Endothelial cell of umbilical vein (primary cell): ENCODE results near the gene LONRF2. TPM values are rescaled to one million over a fixed set of nuclear protein-coding genes. Genes with fewer than 3 reads are reported as not detected.

ENCODE experiments used
- BruUV-seq: library from RNA; stranded (reverse); fragments of 400-500 nt; replicated peaks from 2 replicates; lab custom pipeline; 2021; lab: Mats Ljungman, UMichigan
- CTCF ChIA-PET: fragments of 300-600, 350-600 bp; sonication (Branson Sonifier 250); formaldehyde crosslinking; loops from one replicate; lab custom pipeline; 2021; ENCODE audit warnings: antibody characterized with exemption, inconsistent platforms; lab: Charles Lee
- POLR2A ChIA-PET: fragments of 300-600, 350-600 bp; sonication (Branson Sonifier 250); formaldehyde crosslinking; loops from one replicate; lab custom pipeline; 2021; ENCODE audit warnings: antibody characterized with exemption, inconsistent platforms; lab: Charles Lee
- DNase-seq: peaks from one replicate; pipeline ENCODE4 v3.0.0-alpha.2; 2011; ENCODE audit warnings: low read depth, low spot score
- FAIRE-seq: peaks from 2 replicates; lab custom pipeline; 2011; peaks lifted over from hg19 to GRCh38; lab: Jason Lieb, UNC
- H2AFZ ChIP-seq: 2 replicates; pipeline ENCODE4 v1.6.0; 2012; ENCODE audit warnings: low read depth, low read length, control low read depth, inconsistent platforms
- H3K27ac ChIP-seq: 2 replicates; pipeline ENCODE4 v1.5.1; 2011; ENCODE audit warnings: low read depth, mild to moderate bottlenecking, control low read depth, low read length, moderate library complexity; ENCODE audit not compliant: insufficient read depth
- H3K27me3 ChIP-seq, 2 experiments: 2 replicates each; pipeline versions ENCODE4 v1.6.0 to v1.6.1; 2011; ENCODE audit warnings: low read length in 2 of 2, mixed read lengths in 1 of 2; ENCODE audit not compliant: control insufficient read depth in 2 of 2, insufficient read depth in 2 of 2
- H3K36me3 ChIP-seq, 2 experiments: 2 replicates in 1 of 2; 3 replicates in 1 of 2; pipeline ENCODE4 v1.5.1; 2011; ENCODE audit warnings: low read length in 2 of 2, mild to moderate bottlenecking in 1 of 2, moderate library complexity in 1 of 2; ENCODE audit not compliant: control insufficient read depth in 2 of 2, insufficient read depth in 2 of 2; ENCODE audit errors: extremely low read depth in 1 of 2
- H3K4me1 ChIP-seq: 3 replicates; pipeline ENCODE4 v1.5.1; 2011; ENCODE audit warnings: mild to moderate bottlenecking, low read length; ENCODE audit not compliant: control insufficient read depth, insufficient read depth; ENCODE audit errors: extremely low read depth
- H3K4me2 ChIP-seq: 2 replicates; pipeline ENCODE4 v1.6.1; 2011; ENCODE audit warnings: low read length, control low read depth, mixed read lengths; ENCODE audit not compliant: insufficient read depth
- H3K4me3 ChIP-seq, 3 experiments: fragments of 200-600 bp in 1 of 3; sonication (generic), shearing (Covaris generic) in 1 of 3; replicated peaks in 1 of 3; 2 replicates each; pipeline ENCODE4 v1.5.1; 2011 to 2016; ENCODE audit warnings: control low read depth in 3 of 3, low read length in 3 of 3, mild to moderate bottlenecking in 2 of 3, inconsistent platforms in 1 of 3, low read depth in 1 of 3, moderate library complexity in 1 of 3; ENCODE audit not compliant: insufficient read depth in 1 of 3
- H3K79me2 ChIP-seq: 2 replicates; pipeline ENCODE4 v1.6.0; 2012; ENCODE audit warnings: low read length, inconsistent platforms; ENCODE audit not compliant: control insufficient read depth, insufficient read depth
- H3K9ac ChIP-seq: replicated peaks from 2 replicates; pipeline ENCODE3; 2011; ENCODE audit warnings: low read length, control low read depth; ENCODE audit not compliant: insufficient read depth; ENCODE audit errors: extremely low read depth
- H3K9me1 ChIP-seq: replicated peaks from 3 replicates; pipeline ENCODE4 v1.6.0; 2011; ENCODE audit warnings: mild to moderate bottlenecking, low read length; ENCODE audit not compliant: control insufficient read depth, insufficient read depth; ENCODE audit errors: extremely low read depth
- H3K9me3 ChIP-seq: replicated peaks from 2 replicates; pipeline ENCODE4 v1.5.1; 2012; ENCODE audit warnings: low read length, inconsistent platforms; ENCODE audit not compliant: control insufficient read depth, insufficient read depth
- H4K20me1 ChIP-seq: replicated peaks from 2 replicates; pipeline ENCODE3; 2011; ENCODE audit warnings: mild to moderate bottlenecking, low read length; ENCODE audit not compliant: control insufficient read depth, insufficient read depth; ENCODE audit errors: extremely low read depth
- EZH2 ChIP-seq: IDR thresholded peaks from 2 replicates; pipeline ENCODE4 v1.6.1; 2012; ENCODE audit warnings: borderline replicate concordance, low read depth, mild to moderate bottlenecking, moderate library complexity, low read length, inconsistent platforms; ENCODE audit not compliant: severe bottlenecking
- GATA2 ChIP-seq: IDR thresholded peaks from 2 replicates; pipeline ENCODE4 v1.7.0; 2011; ENCODE audit warnings: low read depth, mild to moderate bottlenecking, moderate library complexity, mixed read lengths, low read length; ENCODE audit not compliant: insufficient read length, insufficient read depth
- JUN ChIP-seq: IDR thresholded peaks from 2 replicates; pipeline ENCODE4 v1.6.1; 2011; ENCODE audit warnings: borderline replicate concordance, low read depth; ENCODE audit not compliant: insufficient read length, insufficient read depth
- MAX ChIP-seq: IDR thresholded peaks from 2 replicates; pipeline ENCODE4 v1.6.1; 2011; ENCODE audit not compliant: insufficient read depth, insufficient read length
- POLR2AphosphoS5 ChIP-seq: IDR thresholded peaks from 2 replicates; pipeline ENCODE4 v1.6.1; 2012; ENCODE audit warnings: low read depth, mild to moderate bottlenecking, control low read depth, low read length, moderate library complexity; ENCODE audit not compliant: insufficient read depth
- dilution Hi-C: fragments of 300-500 bp; cut with MboI; formaldehyde crosslinking; loops from one replicate; pipeline ENCODE4 v1.15.0; 2019; ENCODE audit warnings: low sequenced_read_pairs; ENCODE audit not compliant: extremely low pct_ligation_motif_present
- intact Hi-C: fragments of 100-400 bp; cut with micrococcal nuclease; formaldehyde crosslinking; loops from one replicate; pipeline ENCODE4 v1.10.0; 2022
- polyA plus RNA-seq, 4 experiments: library from polyadenylated mRNA; depleted of rRNA in 3 of 4; stranded (reverse) in 3 of 4; unstranded in 1 of 4; fragments of >200 nt; gene quantifications; 2 replicates each; pipeline versions ENCODE4 v1.2.1 to v1.2.3, GENCODE V29; 2011 to 2012; ENCODE audit warnings: missing spikeins in 1 of 4
- total RNA-seq: library from RNA; stranded (reverse); gene quantifications from 2 replicates; pipeline ENCODE4 v1.2.3, GENCODE V29; 2021
- TF ChIP-seq, protein P1 (sequence below), 2 donors: IDR thresholded peaks; 1 replicate in 1 of 2; 2 replicates in 1 of 2; pipeline ENCODE4 v1.5.1; 2011; ENCODE audit warnings: low read length in 2 of 2, mild to moderate bottlenecking in 2 of 2, moderate library complexity in 2 of 2, control low read depth in 1 of 2, inconsistent platforms in 1 of 2, low read depth in 1 of 2; ENCODE audit not compliant: insufficient read depth in 1 of 2; ENCODE audit errors: extremely low read depth in 1 of 2

LONRF2 gene
- total and polyA plus RNA-seq, 2 donors (not counting 3 experiments of a cell fraction or from before 2014, with no cell fraction given) = 0.03 TPM; not detected in 1

DNA sequence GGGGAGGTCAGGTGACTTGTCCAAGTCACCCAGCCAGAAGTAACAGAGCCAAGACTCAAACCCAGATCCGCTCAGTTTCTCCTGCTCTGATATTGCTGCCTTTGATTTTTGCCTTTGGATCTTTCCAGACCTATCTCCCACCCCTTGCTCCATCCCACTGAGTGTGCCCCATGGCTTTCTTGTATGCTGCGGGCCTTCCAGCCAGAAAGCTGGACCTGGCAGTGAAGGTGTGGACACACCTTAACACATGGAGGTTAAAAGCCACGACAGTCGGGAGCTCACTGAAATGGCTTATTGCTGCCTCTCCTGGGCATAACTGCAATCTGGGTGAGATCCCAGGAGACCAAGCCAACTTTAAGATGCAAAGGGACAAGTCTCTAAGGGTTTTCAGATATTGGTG, 86.7 kb downstream of the LONRF2 start:
- DNase-seq (no peak), FAIRE-seq (no peak)
- no peaks in the 10 kb centered on the region for H3K4me1 ChIP-seq
- TF ChIP-seq POLR2AphosphoS5 = no peak
- no peak for TF ChIP-seq MAX
- no peak for TF ChIP-seq JUN
- TF ChIP-seq, protein P1, sequence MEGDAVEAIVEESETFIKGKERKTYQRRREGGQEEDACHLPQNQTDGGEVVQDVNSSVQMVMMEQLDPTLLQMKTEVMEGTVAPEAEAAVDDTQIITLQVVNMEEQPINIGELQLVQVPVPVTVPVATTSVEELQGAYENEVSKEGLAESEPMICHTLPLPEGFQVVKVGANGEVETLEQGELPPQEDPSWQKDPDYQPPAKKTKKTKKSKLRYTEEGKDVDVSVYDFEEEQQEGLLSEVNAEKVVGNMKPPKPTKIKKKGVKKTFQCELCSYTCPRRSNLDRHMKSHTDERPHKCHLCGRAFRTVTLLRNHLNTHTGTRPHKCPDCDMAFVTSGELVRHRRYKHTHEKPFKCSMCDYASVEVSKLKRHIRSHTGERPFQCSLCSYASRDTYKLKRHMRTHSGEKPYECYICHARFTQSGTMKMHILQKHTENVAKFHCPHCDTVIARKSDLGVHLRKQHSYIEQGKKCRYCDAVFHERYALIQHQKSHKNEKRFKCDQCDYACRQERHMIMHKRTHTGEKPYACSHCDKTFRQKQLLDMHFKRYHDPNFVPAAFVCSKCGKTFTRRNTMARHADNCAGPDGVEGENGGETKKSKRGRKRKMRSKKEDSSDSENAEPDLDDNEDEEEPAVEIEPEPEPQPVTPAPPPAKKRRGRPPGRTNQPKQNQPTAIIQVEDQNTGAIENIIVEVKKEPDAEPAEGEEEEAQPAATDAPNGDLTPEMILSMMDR (IDR thresholded peaks at IDR 0.05; ENCODE audit: extremely low read depth in 1 of 2, insufficient read depth in 1 of 2, low read depth in 1 of 2, low read length in 2 of 2) = no peak
- TF ChIP-seq EZH2 = no peak
- TF ChIP-seq GATA2 = no peak
- H3K9me3 ChIP-seq = no peaks in the 10 kb centered on the region
- no peak overlapping the region for H3K27ac ChIP-seq
- H3K4me2 ChIP-seq = no peak overlapping the region
- intact Hi-C loops (no loop called here), dilution Hi-C loops (no loop called here)
- peaks cover 0 to 3% of the 10 kb centered on the region in 2 experiments for H3K27me3 ChIP-seq
- H2AFZ ChIP-seq = no peak overlapping the region
- H3K79me2 ChIP-seq = no peaks in the 10 kb centered on the region
- H3K9me1 ChIP-seq = no peaks in the 10 kb centered on the region
- no peaks in the 10 kb centered on the region for H4K20me1 ChIP-seq
- ChIA-PET CTCF (interaction anchor here (1.4 to 2.3 kb wide), 3 partner anchors 11 to 416 kb away, joined by 3 to 11 read pairs (median 7); no protein-coding TSS in a partner anchor), POLR2A (no interaction called here)
- BruUV-seq = no TSS peak
- no peaks in the 10 kb centered on the region for H3K36me3 ChIP-seq
- no peak overlapping the region for H3K9ac ChIP-seq
- H3K4me3 ChIP-seq = no peak overlapping the region
